Heart left ventricle (tissue), 13 donors: Measurements from ENCODE around the gene RHOB.

Experiments used
- CTCF ChIP-seq, 12 donors: fragments of 200-600 bp; sonication (generic) in 4 of 12; IDR thresholded peaks; one replicate each; pipeline versions ENCODE4 v1.5.0 to v1.8.0; 2018 to 2022; ENCODE audit warnings: antibody characterized with exemption in 12 of 12, mild to moderate bottlenecking in 5 of 12
- POLR2A ChIP-seq, 2 donors: fragments of 450-650 bp; IDR thresholded peaks; one replicate each; pipeline ENCODE4 v1.6.1; 2017; ENCODE audit warnings: antibody characterized with exemption in 2 of 2, mild to moderate bottlenecking in 2 of 2, moderate library complexity in 2 of 2
- donor health status: ischemic (EF 13 %, LVEDD 7.1; RV severe dilation, severe dysfunction).
- donor health status: DM: no; HTN: yes; CAD: no.
- donor health status: DM: no; HTN: no; CAD: no.
- donor health status: ischemic (EF 25% LVEDD 6.9; RV normal size, moderate dysfunction).
- donor health status: ischemic (EF 25% LVEDD 5.7; RV mildly dilated, moderate dysfunction).
- donor health status: ischemic (EF 35%, LVEDD 5.7; RV mildly dilated, moderate dysfunction).
- donor health status: nonischemic (EF 11% LVEDD 7.7; RV severe dilation, severe dysfunction).
- donor health status: DM: yes; HTN: yes; CAD: no.
- donor health status: PGD.
- donor health status: ischemic (EF 29% LVEDD 5.4; RV normal size, mild dysfunction).
- donor health status: nonischemic (EF 23%, LVEDD 6.1; RV moderate dilation, normal function).

- TF ChIP-seq CTCF (IDR thresholded peaks at IDR 0.05): no peak
- no peak for TF ChIP-seq POLR2A (IDR thresholded peaks at IDR 0.05)
Observed at GRCh38 chr2:20448977-20449306, 2.1 kb downstream of the RHOB start.
